Tibial nerve (tissue), 4 donors: ENCODE data around the gene TSN.

ENCODE experiments used
- CTCF ChIP-seq, 5 experiments: fragments of 200-600 bp in 3 of 5; fragments of 450-650 bp in 2 of 5; sonication (generic) in 3 of 5; IDR thresholded peaks; one replicate each; pipeline ENCODE4 v1.5.1; 2016 to 2019; ENCODE audit warnings: antibody characterized with exemption in 5 of 5, mild to moderate bottlenecking in 3 of 5, moderate library complexity in 2 of 5
- EP300 ChIP-seq, 2 donors: sonication (generic); formaldehyde crosslinking; IDR thresholded peaks; one replicate each; pipeline ENCODE4 v1.6.1; 2017; ENCODE audit warnings: antibody characterized with exemption in 2 of 2, mild to moderate bottlenecking in 1 of 2
- POLR2A ChIP-seq, 2 donors: fragments of 450-650 bp; IDR thresholded peaks; one replicate each; pipeline ENCODE4 v1.6.1; 2017; ENCODE audit warnings: antibody characterized with exemption in 2 of 2, mild to moderate bottlenecking in 2 of 2, moderate library complexity in 2 of 2

DNA sequence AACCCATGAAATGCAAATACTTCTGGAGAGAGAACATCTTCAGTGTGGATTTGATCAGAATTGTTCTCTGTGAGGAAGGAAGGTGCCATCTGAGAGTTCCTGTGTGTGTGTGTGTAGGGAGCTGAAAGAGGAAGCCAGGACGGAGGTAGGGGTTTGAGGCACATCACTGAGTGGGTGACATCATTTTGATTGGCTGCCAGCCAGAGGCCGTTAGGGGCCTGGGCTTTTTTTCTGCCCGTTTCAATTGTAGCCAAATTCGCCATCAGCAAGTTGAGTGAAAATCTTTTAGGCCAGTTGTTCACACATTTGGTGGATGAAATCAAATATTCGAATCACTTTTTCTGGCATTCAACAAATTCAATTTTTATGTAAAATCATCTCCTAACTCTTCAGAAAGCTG, 48.9 kb downstream of the TSN start:
- no peak for TF ChIP-seq CTCF (IDR thresholded peaks at IDR 0.05)
- TF ChIP-seq EP300 (IDR thresholded peaks at IDR 0.05): no peak
- no peak for TF ChIP-seq POLR2A (IDR thresholded peaks at IDR 0.05)
